HepG2 (cell line): Measurements from ENCODE around the gene ZCCHC24. TPM values are rescaled to one million over a fixed set of nuclear protein-coding genes. Genes with fewer than 3 reads are reported as not detected.
A peak's percentile ranks its signal among the peaks of the same experiment; 100 is the strongest.

ENCODE experiments used
- ETV5 ChIP-seq: IDR thresholded peaks from 2 replicates; pipeline ENCODE4 v1.6.1; 2018; ENCODE audit warnings: missing biosample characterization, missing genetic modification reagents, inconsistent platforms, borderline replicate concordance
- FLYWCH1 ChIP-seq: sonication (generic); formaldehyde crosslinking; IDR thresholded peaks from 2 replicates; pipeline ENCODE4 v1.8.1; 2023; ENCODE audit warnings: mild to moderate bottlenecking, missing genetic modification reagents
- FOXC1 ChIP-seq: sonication (generic); formaldehyde crosslinking; IDR thresholded peaks from 2 replicates; pipeline ENCODE4 v1.8.0; 2022; ENCODE audit warnings: mild to moderate bottlenecking, missing genetic modification reagents, borderline replicate concordance
- GABPA ChIP-seq, 2 experiments: IDR thresholded peaks; 2 replicates each; pipeline ENCODE4 v1.6.1; 2011 to 2016; ENCODE audit warnings: low read depth in 2 of 2, low read length in 1 of 2, missing biosample characterization in 1 of 2, missing genetic modification characterization in 1 of 2
- HNRNPK ChIP-seq: fragments of 200-400 bp; formaldehyde crosslinking; IDR thresholded peaks from 2 replicates; pipeline ENCODE4 v1.6.1; 2018; ENCODE audit warnings: low read length, low read depth, moderate library complexity, mild to moderate bottlenecking; ENCODE audit not compliant: poor library complexity, severe bottlenecking
- KLF9 ChIP-seq: IDR thresholded peaks from 2 replicates; pipeline ENCODE4 v1.6.1; 2016; ENCODE audit warnings: low read depth
- MLXIP ChIP-seq: sonication (generic); formaldehyde crosslinking; IDR thresholded peaks from 2 replicates; pipeline ENCODE4 v1.9.0; 2021; ENCODE audit warnings: missing genetic modification reagents, borderline replicate concordance
- MTA1 ChIP-seq: sonication (generic); formaldehyde crosslinking; IDR thresholded peaks from 2 replicates; pipeline ENCODE4 v1.4.0; 2020; ENCODE audit warnings: missing genetic modification reagents, mild to moderate bottlenecking, borderline replicate concordance
- NKX3-1 ChIP-seq: sonication (generic); formaldehyde crosslinking; IDR thresholded peaks from 2 replicates; pipeline ENCODE4 v1.5.0; 2020; ENCODE audit warnings: missing genetic modification reagents
- NR2C2 ChIP-seq: sonication (generic); formaldehyde crosslinking; IDR thresholded peaks from 2 replicates; pipeline ENCODE4 v1.4.0; 2020; ENCODE audit warnings: missing genetic modification reagents, mild to moderate bottlenecking, moderate library complexity, borderline replicate concordance
- NR2F2 ChIP-seq: IDR thresholded peaks from 2 replicates; pipeline ENCODE4 v1.6.1; 2012; ENCODE audit warnings: low read depth, inconsistent platforms, borderline replicate concordance
- PAF1 ChIP-seq: IDR thresholded peaks from 2 replicates; pipeline ENCODE4 v1.6.1; 2016; ENCODE audit warnings: missing genetic modification reagents, missing compliant biosample characterization
- RFX5 ChIP-seq: IDR thresholded peaks from 2 replicates; pipeline ENCODE4 v1.6.1; 2011; ENCODE audit warnings: low read depth, low read length, improper control_type of control experiment
- SIN3B ChIP-seq: fragments of 150-350 bp; IDR thresholded peaks from 2 replicates; pipeline ENCODE4 v1.6.1; 2014; ENCODE audit warnings: low read length
- SKI ChIP-seq: fragments of 450-650 bp; IDR thresholded peaks from one replicate; pipeline ENCODE4 v1.6.1; 2018; ENCODE audit warnings: mild to moderate bottlenecking; ENCODE audit not compliant: partially characterized antibody
- SRF ChIP-seq: IDR thresholded peaks from 2 replicates; pipeline ENCODE4 v1.6.1; 2011; ENCODE audit warnings: mild to moderate bottlenecking, low read depth, low read length, moderate library complexity
- SYNCRIP ChIP-seq: fragments of 200-400 bp; formaldehyde crosslinking; IDR thresholded peaks from 2 replicates; pipeline ENCODE4 v1.6.1; 2018; ENCODE audit warnings: mild to moderate bottlenecking, low read depth, low read length; ENCODE audit not compliant: insufficient read depth
- TEF ChIP-seq: sonication (generic); formaldehyde crosslinking; IDR thresholded peaks from 2 replicates; pipeline ENCODE4 v1.5.0; 2020; ENCODE audit warnings: missing genetic modification reagents
- THAP8 ChIP-seq: sonication (generic); formaldehyde crosslinking; IDR thresholded peaks from 2 replicates; pipeline ENCODE4 v1.5.1; 2020; ENCODE audit warnings: missing genetic modification reagents, mild to moderate bottlenecking, borderline replicate concordance
- TP53 ChIP-seq: sonication (generic); formaldehyde crosslinking; conservative IDR thresholded peaks from 2 replicates; pipeline ENCODE4 v1.4.0; 2020; ENCODE audit warnings: missing genetic modification reagents
- ZBTB42 ChIP-seq: sonication (generic); formaldehyde crosslinking; IDR thresholded peaks from 2 replicates; pipeline ENCODE4 v1.5.0; 2020; ENCODE audit warnings: mild to moderate bottlenecking, missing genetic modification reagents
- ZNF253 ChIP-seq: sonication (generic); formaldehyde crosslinking; IDR thresholded peaks from 2 replicates; pipeline ENCODE4 v1.8.0; 2022; ENCODE audit warnings: mild to moderate bottlenecking, missing genetic modification reagents, borderline replicate concordance
- ZNF3 ChIP-seq: IDR thresholded peaks from 2 replicates; pipeline ENCODE4 v1.7.0; 2017; ENCODE audit warnings: inconsistent platforms
- ZNF446 ChIP-seq: sonication (generic); formaldehyde crosslinking; IDR thresholded peaks from 2 replicates; pipeline ENCODE4 v1.5.0; 2020; ENCODE audit warnings: mild to moderate bottlenecking, missing genetic modification reagents
- ZNF510 ChIP-seq: sonication (generic); formaldehyde crosslinking; IDR thresholded peaks from 2 replicates; pipeline ENCODE4 v1.4.0; 2020; ENCODE audit warnings: low read depth, mild to moderate bottlenecking, missing genetic modification reagents
- ZNF558 ChIP-seq: sonication (generic); formaldehyde crosslinking; IDR thresholded peaks from 2 replicates; pipeline ENCODE4 v1.9.0; 2022; ENCODE audit warnings: mild to moderate bottlenecking, missing genetic modification reagents, borderline replicate concordance
- polyA plus RNA-seq, 8 experiments: library from polyadenylated mRNA; depleted of rRNA in 3 of 8; stranded (reverse) in 7 of 8; unstranded in 1 of 8; fragments of >200 nt; fragmentation: Illumina TruSeq in 4 of 8; extraction: Trizol in 4 of 8; gene quantifications; 2 replicates each; pipeline versions ENCODE4 v1.2.1 to v1.2.3, GENCODE V29; 2011 to 2016; ENCODE audit warnings: low read depth in 4 of 8, missing spikeins in 1 of 8, mixed read lengths in 1 of 8; ENCODE audit not compliant: insufficient read depth in 1 of 8
- total RNA-seq, 5 experiments: library from RNA; depleted of rRNA; stranded (reverse); fragments of >200 nt; fragmentation: Illumina TruSeq; extraction: Trizol; gene quantifications; 2 replicates each; pipeline ENCODE4 v1.2.3, GENCODE V29; 2016; ENCODE audit warnings: low read depth in 1 of 5

ZCCHC24 gene
- total and polyA plus RNA-seq, 2 of the 13 experiments (the other 11 are each of a cell fraction or from before 2014, with no cell fraction given), result 3.1 to 7.9 TPM

GRCh38 chr10:79347226-79347893 lies 98.1 kb downstream of the ZCCHC24 start, which contains the start of gene PPIF (continued):
- TF ChIP-seq SIN3B (no peak), GABPA (IDR thresholded peaks at IDR 0.05; ENCODE audit: low read depth, low read length) (no peak), GABPA (CRISPR knock-in tag; IDR thresholded peaks at IDR 0.05; ENCODE audit: low read depth) (no peak), ZNF510 (CRISPR knock-in tag) (no peak), NR2F2 (no peak; the same call in 1 of the 2 replicates), PAF1 (CRISPR knock-in tag) (no peak), THAP8 (CRISPR knock-in tag) (peak; percentile 45; the same call in 1 of the 2 replicates), ZBTB42 (CRISPR knock-in tag) (no peak), FOXC1 (CRISPR knock-in tag) (no peak), ZNF253 (CRISPR knock-in tag) (no peak), ZNF446 (CRISPR knock-in tag) (peak; percentile 83; the same call in 1 of the 2 replicates), TEF (CRISPR knock-in tag) (0 out of 2 replicates have a peak, but pooled peaks have one; percentile 24), SYNCRIP (no peak), MTA1 (no peak), KLF9 (no peak), ZNF558 (CRISPR knock-in tag) (peak; percentile 89; the same call in 1 of the 2 replicates), SKI (peak; percentile 52), NR2C2 (CRISPR knock-in tag) (no peak), NKX3-1 (CRISPR knock-in tag) (no peak), SRF (0 out of 2 replicates have a peak, but pooled peaks have one; percentile 31), HNRNPK (no peak), ZNF3 (CRISPR knock-in tag) (no peak), RFX5 (no peak), FLYWCH1 (CRISPR knock-in tag) (peak; percentile 91; the same call in 1 of the 2 replicates), TP53 (CRISPR knock-in tag) (no peak), ETV5 (CRISPR knock-in tag) (peak; percentile 27; the same call in 1 of the 2 replicates), MLXIP (CRISPR knock-in tag) (0 out of 2 replicates have a peak, but pooled peaks have one; percentile 6)
